GM12801 (cell line): ENCODE measurements around the gene CD69.

Experiments used
- CTCF ChIP-seq: IDR thresholded peaks from one replicate; pipeline ENCODE4 v1.5.1; 2011; ENCODE audit warnings: control low read depth; ENCODE audit not compliant: insufficient read length; ENCODE audit errors: extremely low read depth

The CD69 gene

GRCh38 chr12:9742661-9743060, 18.0 kb downstream of the CD69 start:
- TF ChIP-seq CTCF, result no peak

- TF ChIP-seq CTCF, result no peak
These were observed 19.0 kb downstream of the CD69 start for GRCh38 chr12:9741726-9742125.

- no peak for TF ChIP-seq CTCF
These were observed 20.5 kb downstream of the CD69 start for GRCh38 chr12:9740106-9740750.

GRCh38 chr12:9736936-9737705, 23.6 kb downstream of the CD69 start:
- TF ChIP-seq CTCF, result no peak

GRCh38 chr12:9735601-9736000, 25.1 kb downstream of the CD69 start:
- no peak for TF ChIP-seq CTCF

GRCh38 chr12:9732921-9733461, 27.7 kb downstream of the CD69 start, which contains the start of gene CLECL1:
CLECL1 (minus strand) TSS chr12:9733097.
- no peak for TF ChIP-seq CTCF

GRCh38 chr12:9731797-9732196, 28.9 kb downstream of the CD69 start:
- no peak for TF ChIP-seq CTCF
